SK-N-SH treated with all-trans-retinoic acid at 6 μM for 48 hours (cell line): ENCODE measurements around the gene SREK1.

ENCODE experiments used
- ATAC-seq: fragments of 200-7000 bp; cut with Tn5 transposase; 3 replicates; pipeline ENCODE4 v1.9.1; 2020; ENCODE audit warnings: mild to moderate bottlenecking, moderate library complexity
- BACH2 ChIP-seq: fragments of 250-450 bp; sonication (Bioruptor Pico); IDR thresholded peaks from 2 replicates; pipeline ENCODE4 v1.9.0; 2021; ENCODE audit warnings: mild to moderate bottlenecking, borderline replicate concordance
- CSRNP3 ChIP-seq: fragments of 250-450 bp; sonication (Bioruptor Pico); IDR thresholded peaks from 2 replicates; pipeline ENCODE4 v1.5.1; 2021; ENCODE audit warnings: mild to moderate bottlenecking, moderate library complexity
- ESRRG ChIP-seq: fragments of 250-450 bp; sonication (Bioruptor Pico); IDR thresholded peaks from 2 replicates; pipeline ENCODE4 v1.6.1; 2021; ENCODE audit warnings: mild to moderate bottlenecking
- GLIS3 ChIP-seq: fragments of 250-450 bp; sonication (Bioruptor Pico); IDR thresholded peaks from 2 replicates; pipeline ENCODE4 v1.5.0; 2020; ENCODE audit warnings: mild to moderate bottlenecking, moderate library complexity
- ISL1 ChIP-seq: fragments of 250-450 bp; sonication (Bioruptor Pico); IDR thresholded peaks from 2 replicates; pipeline ENCODE4 v2.1.2; 2022; ENCODE audit warnings: mild to moderate bottlenecking, moderate library complexity
- OSR1 ChIP-seq: fragments of 250-450 bp; sonication (Bioruptor Pico); IDR thresholded peaks from 2 replicates; pipeline ENCODE4 v1.8.0; 2022; ENCODE audit warnings: moderate library complexity, mild to moderate bottlenecking, inconsistent platforms
- PATZ1 ChIP-seq: fragments of 250-450 bp; sonication (Bioruptor Pico); IDR thresholded peaks from 2 replicates; pipeline ENCODE4 v1.8.0; 2020; ENCODE audit warnings: mild to moderate bottlenecking, moderate library complexity, borderline replicate concordance
- PPARA ChIP-seq: fragments of 250-450 bp; sonication (Bioruptor Pico); IDR thresholded peaks from 2 replicates; pipeline ENCODE4 v1.5.0; 2020; ENCODE audit warnings: mild to moderate bottlenecking, borderline replicate concordance
- RARB ChIP-seq: fragments of 250-450 bp; sonication (Bioruptor Pico); IDR thresholded peaks from 2 replicates; pipeline ENCODE4 v1.8.0; 2021; ENCODE audit warnings: mild to moderate bottlenecking, moderate library complexity
- TCF4 ChIP-seq: fragments of 250-450 bp; sonication (Bioruptor Pico); IDR thresholded peaks from 2 replicates; pipeline ENCODE4 v1.8.0; 2021; ENCODE audit warnings: mild to moderate bottlenecking, moderate library complexity, borderline replicate concordance
- TOX ChIP-seq: fragments of 250-450 bp; sonication (Bioruptor Pico); IDR thresholded peaks from 2 replicates; pipeline ENCODE4 v1.8.0; 2021; ENCODE audit warnings: mild to moderate bottlenecking, moderate library complexity, borderline replicate concordance
- TSHZ2 ChIP-seq: fragments of 250-450 bp; sonication (Bioruptor Pico); IDR thresholded peaks from 2 replicates; pipeline ENCODE4 v1.5.0; 2020; ENCODE audit warnings: mild to moderate bottlenecking, moderate library complexity
- ZC3H10 ChIP-seq: fragments of 250-450 bp; sonication (Bioruptor Pico); IDR thresholded peaks from 2 replicates; pipeline ENCODE4 v1.5.1; 2021; ENCODE audit warnings: mild to moderate bottlenecking, moderate library complexity
- ZFP3 ChIP-seq: fragments of 250-450 bp; sonication (Bioruptor Pico); IDR thresholded peaks from 2 replicates; pipeline ENCODE4 v1.5.0; 2020; ENCODE audit warnings: mild to moderate bottlenecking, moderate library complexity
- ZFP30 ChIP-seq: fragments of 450-650 bp; formaldehyde crosslinking; IDR thresholded peaks from 2 replicates; pipeline ENCODE4 v1.5.0; 2022; ENCODE audit warnings: mild to moderate bottlenecking, moderate library complexity
- ZNF70 ChIP-seq: fragments of 450-650 bp; formaldehyde crosslinking; IDR thresholded peaks from 2 replicates; pipeline ENCODE4 v1.5.0; 2020; ENCODE audit warnings: mild to moderate bottlenecking, moderate library complexity
- ZNF8 ChIP-seq: fragments of 450-650 bp; formaldehyde crosslinking; IDR thresholded peaks from 2 replicates; pipeline ENCODE4 v1.5.0; 2020; ENCODE audit warnings: mild to moderate bottlenecking, moderate library complexity
- TF ChIP-seq, protein P1 (sequence below): fragments of 250-450 bp; sonication (Bioruptor Pico); IDR thresholded peaks from 2 replicates; pipeline ENCODE4 v1.8.0; 2021; ENCODE audit warnings: low read depth, mild to moderate bottlenecking, moderate library complexity, borderline replicate concordance
- TF ChIP-seq, protein P2 (sequence below): fragments of 250-450 bp; sonication (Bioruptor Pico); IDR thresholded peaks from 2 replicates; pipeline ENCODE4 v1.5.1; 2020; ENCODE audit warnings: low read depth, mild to moderate bottlenecking, moderate library complexity

The SREK1 gene

GRCh38 chr5:66171349-66172344 is 27.5 kb downstream of the SREK1 start:
- ATAC-seq = peak; percentile 78
- TF ChIP-seq GLIS3 (no peak), TSHZ2 (no peak), TCF4 (no peak), ZNF8 (no peak), OSR1 (CRISPR knock-in tag) (no peak), PPARA (CRISPR knock-in tag) (no peak), ZFP3 (CRISPR knock-in tag) (no peak), TOX (CRISPR knock-in tag) (no peak)
- TF ChIP-seq, protein P1, sequence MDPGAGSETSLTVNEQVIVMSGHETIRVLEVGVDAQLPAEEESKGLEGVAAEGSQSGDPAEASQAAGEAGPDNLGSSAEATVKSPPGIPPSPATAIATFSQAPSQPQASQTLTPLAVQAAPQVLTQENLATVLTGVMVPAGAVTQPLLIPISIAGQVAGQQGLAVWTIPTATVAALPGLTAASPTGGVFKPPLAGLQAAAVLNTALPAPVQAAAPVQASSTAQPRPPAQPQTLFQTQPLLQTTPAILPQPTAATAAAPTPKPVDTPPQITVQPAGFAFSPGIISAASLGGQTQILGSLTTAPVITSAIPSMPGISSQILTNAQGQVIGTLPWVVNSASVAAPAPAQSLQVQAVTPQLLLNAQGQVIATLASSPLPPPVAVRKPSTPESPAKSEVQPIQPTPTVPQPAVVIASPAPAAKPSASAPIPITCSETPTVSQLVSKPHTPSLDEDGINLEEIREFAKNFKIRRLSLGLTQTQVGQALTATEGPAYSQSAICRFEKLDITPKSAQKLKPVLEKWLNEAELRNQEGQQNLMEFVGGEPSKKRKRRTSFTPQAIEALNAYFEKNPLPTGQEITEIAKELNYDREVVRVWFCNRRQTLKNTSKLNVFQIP = no peak
- TF ChIP-seq, all 23 proteins: peak for 0

GRCh38 chr5:66174338-66174737 is 30.2 kb downstream of the SREK1 start:
- ATAC-seq = peak; percentile 70
- TF ChIP-seq GLIS3 (no peak), ZFP30 (CRISPR knock-in tag) (no peak), ISL1 (CRISPR knock-in tag) (no peak), BACH2 (CRISPR knock-in tag) (no peak), TSHZ2 (no peak), ESRRG (no peak), TCF4 (no peak), ZC3H10 (CRISPR knock-in tag) (no peak)

- TF ChIP-seq RARB (CRISPR knock-in tag) (no peak), PATZ1 (CRISPR knock-in tag) (no peak), GLIS3 (no peak), TOX (CRISPR knock-in tag) (no peak), CSRNP3 (no peak), PPARA (CRISPR knock-in tag) (no peak), ESRRG (no peak), ZNF70 (CRISPR knock-in tag) (no peak)
- TF ChIP-seq, protein P2, sequence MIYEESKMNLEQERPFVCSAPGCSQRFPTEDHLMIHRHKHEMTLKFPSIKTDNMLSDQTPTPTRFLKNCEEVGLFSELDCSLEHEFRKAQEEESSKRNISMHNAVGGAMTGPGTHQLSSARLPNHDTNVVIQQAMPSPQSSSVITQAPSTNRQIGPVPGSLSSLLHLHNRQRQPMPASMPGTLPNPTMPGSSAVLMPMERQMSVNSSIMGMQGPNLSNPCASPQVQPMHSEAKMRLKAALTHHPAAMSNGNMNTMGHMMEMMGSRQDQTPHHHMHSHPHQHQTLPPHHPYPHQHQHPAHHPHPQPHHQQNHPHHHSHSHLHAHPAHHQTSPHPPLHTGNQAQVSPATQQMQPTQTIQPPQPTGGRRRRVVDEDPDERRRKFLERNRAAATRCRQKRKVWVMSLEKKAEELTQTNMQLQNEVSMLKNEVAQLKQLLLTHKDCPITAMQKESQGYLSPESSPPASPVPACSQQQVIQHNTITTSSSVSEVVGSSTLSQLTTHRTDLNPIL = no peak
- TF ChIP-seq, all 23 proteins: peak for 0
- no peak for ATAC-seq
Measured at GRCh38 chr5:66178799-66179198, 34.7 kb downstream of the SREK1 start.
